HEK293 (cell line): ENCODE measurements around the gene CA11.

ENCODE experiments used
- AEBP2 ChIP-seq: fragments of 450-650 bp; formaldehyde crosslinking; IDR thresholded peaks from 2 replicates; pipeline ENCODE4 v1.5.1; 2016; ENCODE audit warnings: missing biosample characterization, missing genetic modification characterization, borderline replicate concordance
- ATF2 ChIP-seq: fragments of 450-650 bp; formaldehyde crosslinking; IDR thresholded peaks from 2 replicates; pipeline ENCODE4 v1.5.1; 2016; ENCODE audit warnings: missing biosample characterization, missing genetic modification characterization, low read depth
- EGR2 ChIP-seq: fragments of 450-650 bp; formaldehyde crosslinking; IDR thresholded peaks from 2 replicates; pipeline ENCODE4 v1.5.1; 2016; ENCODE audit warnings: low read depth, missing biosample characterization, missing genetic modification characterization
- GLI2 ChIP-seq: fragments of 450-650 bp; formaldehyde crosslinking; IDR thresholded peaks from 2 replicates; pipeline ENCODE4; 2017; ENCODE audit warnings: missing biosample characterization, missing genetic modification characterization, low read depth, borderline replicate concordance
- KLF10 ChIP-seq: fragments of 450-650 bp; IDR thresholded peaks from 2 replicates; pipeline ENCODE4 v1.5.1; 2018; ENCODE audit warnings: missing biosample characterization, mild to moderate bottlenecking, missing genetic modification characterization
- OSR2 ChIP-seq: fragments of 450-650 bp; formaldehyde crosslinking; IDR thresholded peaks from 2 replicates; pipeline ENCODE4 v1.5.1; 2016; ENCODE audit warnings: missing biosample characterization, missing genetic modification characterization
- OVOL3 ChIP-seq: fragments of 450-650 bp; formaldehyde crosslinking; IDR thresholded peaks from 2 replicates; pipeline ENCODE4 v1.5.1; 2016; ENCODE audit warnings: missing biosample characterization, missing genetic modification characterization
- PRDM1 ChIP-seq: fragments of 450-650 bp; formaldehyde crosslinking; IDR thresholded peaks from 2 replicates; pipeline ENCODE4; 2016; ENCODE audit warnings: missing biosample characterization, missing genetic modification characterization
- PRDM10 ChIP-seq: fragments of 450-650 bp; formaldehyde crosslinking; IDR thresholded peaks from 2 replicates; pipeline ENCODE4 v1.5.1; 2016; ENCODE audit warnings: missing biosample characterization, missing genetic modification characterization
- PRDM4 ChIP-seq: fragments of 450-650 bp; formaldehyde crosslinking; IDR thresholded peaks from 2 replicates; pipeline ENCODE4 v1.5.1; 2017; ENCODE audit warnings: missing biosample characterization, missing genetic modification characterization
- SCRT2 ChIP-seq: fragments of 450-650 bp; formaldehyde crosslinking; IDR thresholded peaks from 2 replicates; pipeline ENCODE4 v1.5.1; 2016; ENCODE audit warnings: missing biosample characterization, missing genetic modification characterization
- SP3 ChIP-seq: fragments of 450-650 bp; formaldehyde crosslinking; IDR thresholded peaks from 2 replicates; pipeline ENCODE4 v1.5.1; 2016; ENCODE audit warnings: missing biosample characterization, missing genetic modification characterization
- ZBTB17 ChIP-seq: fragments of 450-650 bp; formaldehyde crosslinking; IDR thresholded peaks from 2 replicates; pipeline ENCODE4 v1.5.1; 2016; ENCODE audit warnings: missing biosample characterization, missing genetic modification characterization
- ZNF18 ChIP-seq: fragments of 450-650 bp; formaldehyde crosslinking; IDR thresholded peaks from 2 replicates; pipeline ENCODE4 v1.5.1; 2016; ENCODE audit warnings: missing biosample characterization, missing genetic modification characterization
- ZNF221 ChIP-seq: fragments of 450-650 bp; formaldehyde crosslinking; IDR thresholded peaks from 2 replicates; pipeline ENCODE4 v1.5.1; 2017; ENCODE audit warnings: missing biosample characterization, missing genetic modification characterization, borderline replicate concordance
- ZNF23 ChIP-seq: fragments of 450-650 bp; formaldehyde crosslinking; IDR thresholded peaks from 2 replicates; pipeline ENCODE4 v1.5.1; 2016; ENCODE audit warnings: missing biosample characterization, missing genetic modification characterization, borderline replicate concordance
- ZNF433 ChIP-seq: fragments of 450-650 bp; formaldehyde crosslinking; IDR thresholded peaks from 2 replicates; pipeline ENCODE4 v1.5.1; 2016; ENCODE audit warnings: missing biosample characterization, missing genetic modification characterization, low read depth
- ZNF488 ChIP-seq: fragments of 450-650 bp; formaldehyde crosslinking; IDR thresholded peaks from 2 replicates; pipeline ENCODE4 v1.5.1; 2016; ENCODE audit warnings: missing biosample characterization, missing genetic modification characterization
- ZNF518A ChIP-seq: fragments of 450-650 bp; formaldehyde crosslinking; conservative IDR thresholded peaks from 2 replicates; pipeline ENCODE4 v1.5.1; 2016; ENCODE audit warnings: low read depth, missing biosample characterization, missing genetic modification characterization
- ZNF548 ChIP-seq: fragments of 450-650 bp; formaldehyde crosslinking; IDR thresholded peaks from 2 replicates; pipeline ENCODE4 v1.5.1; 2016; ENCODE audit warnings: missing biosample characterization, missing genetic modification characterization
- ZNF624 ChIP-seq: fragments of 450-650 bp; formaldehyde crosslinking; IDR thresholded peaks from 2 replicates; pipeline ENCODE4 v1.5.1; 2017; ENCODE audit warnings: missing biosample characterization, missing genetic modification characterization
- ZNF658 ChIP-seq: fragments of 450-650 bp; formaldehyde crosslinking; IDR thresholded peaks from 2 replicates; pipeline ENCODE4; 2016; ENCODE audit warnings: missing biosample characterization, missing genetic modification characterization

Gene CA11

GRCh38 chr19:48618916-48619691 is 26.9 kb downstream of the CA11 start, which contains the start of the genes RPL18 and SPHK2 (continued):
- TF ChIP-seq PRDM4 (tag by site-specific recombination) (peak; percentile 57; the same call in 1 of the 2 replicates), PRDM1 (tag by site-specific recombination) (peak; percentile 64), AEBP2 (tag by site-specific recombination) (no peak), PRDM10 (peak; percentile 95), ZNF433 (tag by site-specific recombination) (no peak), ZNF518A (tag by site-specific recombination) (peak; percentile 96), OVOL3 (tag by site-specific recombination) (peak; percentile 76; the same call in 1 of the 2 replicates), SP3 (tag by site-specific recombination) (peak; percentile 98), SCRT2 (tag by site-specific recombination) (no peak), ZNF18 (tag by site-specific recombination) (no peak), OSR2 (tag by site-specific recombination) (no peak), ZNF221 (tag by site-specific recombination) (no peak), ZBTB17 (tag by site-specific recombination) (peak; percentile 96), ZNF488 (tag by site-specific recombination) (no peak), EGR2 (tag by site-specific recombination) (peak; percentile 47), ZNF548 (tag by site-specific recombination) (no peak), ATF2 (tag by site-specific recombination) (peak; percentile 94), ZNF624 (tag by site-specific recombination) (no peak), ZNF658 (tag by site-specific recombination) (no peak), ZNF23 (tag by site-specific recombination) (no peak), GLI2 (no peak), KLF10 (tag by site-specific recombination) (peak; percentile 81)
